Stimulated activated naive CD4-positive, alpha-beta T cell (primary cell): ENCODE measurements around the gene GOLGA6L7.
"Not testable (repeated sequence)": the region's sequence is repeated elsewhere in the genome, so short reads cannot be mapped to it uniquely, and the experiment has no call there.

Experiments used
- DNase-seq, 6 experiments: peaks; one replicate each; lab custom pipeline; 2025; lab: John Stamatoyannopoulos, UW

The GOLGA6L7 gene

DNA sequence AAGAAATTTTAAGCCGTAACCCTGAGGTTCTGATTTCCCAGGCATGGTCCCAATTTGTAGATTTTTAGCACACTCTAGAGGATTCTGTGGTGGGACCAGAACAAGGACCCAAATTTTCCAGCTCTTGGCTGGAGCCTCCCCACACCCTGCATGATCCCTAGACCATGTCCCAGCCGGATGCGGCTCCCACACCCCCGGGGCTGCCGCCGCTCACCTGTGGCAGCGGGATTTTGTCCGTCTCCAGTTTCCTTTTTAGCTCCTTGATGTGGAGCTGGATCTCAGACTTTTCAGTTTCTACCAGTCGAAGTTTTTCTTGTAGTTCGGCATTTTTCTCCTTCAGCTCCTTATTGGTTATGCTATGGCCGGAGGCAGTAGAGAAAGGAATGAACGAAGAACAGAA, 4.9 kb downstream of the GOLGA6L7 start:
- DNase-seq, result not testable (repeated sequence)

DNA sequence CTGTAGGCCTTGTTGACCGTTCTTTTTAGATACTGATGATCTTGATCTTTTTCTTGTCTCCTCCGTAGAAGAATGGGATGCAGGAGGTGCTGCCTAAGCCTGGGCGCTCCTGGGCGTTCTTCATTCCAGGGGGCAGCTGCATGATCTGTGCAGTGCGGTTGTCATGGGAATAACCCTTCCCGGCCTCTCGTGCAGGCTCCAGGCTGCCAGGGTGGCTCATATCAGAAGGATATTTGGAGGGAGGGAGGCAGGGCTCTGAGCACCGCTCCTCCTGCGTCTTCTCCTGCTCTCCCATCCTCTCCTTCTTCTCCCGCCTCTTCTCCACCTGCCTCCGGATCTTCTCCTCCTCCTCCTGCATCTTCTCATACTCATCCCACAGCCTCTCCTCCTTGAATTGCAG, 6.2 kb downstream of the GOLGA6L7 start:
- DNase-seq, result not testable (repeated sequence)

DNA sequence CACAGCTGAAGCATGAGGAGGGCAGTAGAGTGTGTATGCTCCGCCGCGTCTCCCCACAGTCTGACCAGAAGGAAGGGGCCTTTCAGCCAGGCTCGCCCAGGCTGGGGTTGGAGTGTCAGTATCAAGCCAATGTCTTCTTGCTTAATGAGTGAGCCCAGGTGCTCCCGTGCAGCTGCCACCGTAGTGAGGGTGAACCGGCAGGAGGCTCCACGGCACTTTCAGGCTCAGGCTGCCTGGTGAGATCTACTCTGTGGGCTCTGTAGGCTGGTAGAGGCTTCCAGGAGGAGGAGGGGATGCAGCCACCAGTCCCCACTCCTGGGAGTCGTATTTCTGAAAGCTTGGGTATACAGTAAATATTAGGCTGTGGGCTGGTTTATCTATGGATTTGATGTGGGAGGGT, 8.2 kb downstream of the GOLGA6L7 start:
- not testable (repeated sequence) for DNase-seq

GRCh38 chr15:28834957-28835585, 13.4 kb downstream of the GOLGA6L7 start:
- DNase-seq, result not testable (repeated sequence)

DNA sequence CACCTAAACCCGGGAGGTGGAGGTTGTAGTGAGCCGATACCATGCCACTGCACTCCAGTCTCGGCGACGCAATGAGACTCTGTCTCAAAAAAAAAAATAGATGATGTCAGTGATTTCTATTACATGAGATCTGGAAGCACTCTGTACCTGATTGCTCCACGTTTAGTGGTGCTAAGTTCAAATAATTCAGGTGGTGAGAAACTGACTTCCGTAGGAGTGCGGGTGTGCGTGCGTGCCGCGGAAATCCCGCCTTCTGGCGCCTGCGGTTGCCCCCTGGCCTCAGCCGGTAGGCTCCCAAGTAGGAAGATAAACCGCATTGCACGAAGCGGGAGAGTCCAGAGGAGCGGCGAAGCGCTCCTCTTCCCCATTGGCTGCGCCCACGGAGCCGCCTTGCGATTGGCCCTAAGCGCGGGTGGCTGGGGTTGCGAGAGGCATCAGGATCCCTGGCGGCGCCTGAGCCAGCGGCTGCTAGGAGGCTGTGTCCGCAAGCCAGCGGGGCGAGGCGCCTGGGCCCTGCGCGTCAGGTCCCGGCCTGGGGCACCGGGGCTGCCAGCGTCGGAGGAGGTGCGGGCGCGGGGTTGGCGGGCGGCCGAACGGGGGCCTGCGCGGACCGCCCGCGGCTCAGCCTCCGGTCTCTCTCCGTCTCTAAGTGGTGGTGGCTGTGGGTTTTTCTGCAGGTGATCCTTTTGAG, 16.4 kb downstream of the GOLGA6L7 start:
- DNase-seq, result peak; percentile 67 to 82 (median 74)

DNA sequence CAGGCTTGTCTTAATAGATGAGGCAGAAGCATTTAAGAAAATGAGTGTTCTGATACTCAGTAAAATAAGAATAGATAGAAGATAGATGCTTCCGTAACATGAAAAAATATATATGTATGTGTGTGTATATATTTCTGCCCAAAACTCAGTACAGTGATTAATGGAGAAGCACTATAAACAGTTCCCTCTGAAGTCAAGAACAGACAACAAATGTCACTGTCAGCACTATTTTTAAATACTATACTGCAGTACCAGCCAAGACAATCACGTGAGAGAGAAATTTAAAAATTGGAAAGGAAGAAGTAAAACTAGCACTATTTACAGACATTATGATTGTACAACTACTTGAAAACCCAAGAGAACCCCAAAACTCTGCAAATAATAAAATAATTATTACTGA, 27.0 kb downstream of the GOLGA6L7 start:
- not testable (repeated sequence) for DNase-seq

GRCh38 chr15:28819930-28820295, 28.5 kb downstream of the GOLGA6L7 start:
- not testable (repeated sequence) for DNase-seq

- peak in 3 of 6 experiments; percentile 16 to 24 (median 20) for DNase-seq
Measured at GRCh38 chr15:28819019-28819929, 29.2 kb downstream of the GOLGA6L7 start.

DNA sequence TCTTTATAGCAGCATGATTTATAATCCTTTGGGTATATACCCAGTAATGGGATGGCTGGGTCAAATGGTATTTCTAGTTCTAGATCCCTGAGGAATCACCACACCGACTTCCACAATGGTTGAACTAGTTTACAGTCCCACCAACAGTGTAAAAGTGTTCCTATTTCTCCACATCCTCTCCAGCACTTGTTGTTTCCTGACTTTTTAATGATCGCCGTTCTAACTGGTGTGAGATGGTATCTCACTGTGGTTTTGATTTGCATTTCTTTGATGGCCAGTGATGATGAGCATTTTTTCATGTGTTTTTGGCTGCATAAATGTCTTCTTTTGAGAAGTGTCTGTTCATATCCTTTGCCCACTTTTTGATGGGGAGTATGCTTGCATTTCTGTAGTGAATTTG, 30.3 kb downstream of the GOLGA6L7 start:
- not testable (repeated sequence) for DNase-seq

DNA sequence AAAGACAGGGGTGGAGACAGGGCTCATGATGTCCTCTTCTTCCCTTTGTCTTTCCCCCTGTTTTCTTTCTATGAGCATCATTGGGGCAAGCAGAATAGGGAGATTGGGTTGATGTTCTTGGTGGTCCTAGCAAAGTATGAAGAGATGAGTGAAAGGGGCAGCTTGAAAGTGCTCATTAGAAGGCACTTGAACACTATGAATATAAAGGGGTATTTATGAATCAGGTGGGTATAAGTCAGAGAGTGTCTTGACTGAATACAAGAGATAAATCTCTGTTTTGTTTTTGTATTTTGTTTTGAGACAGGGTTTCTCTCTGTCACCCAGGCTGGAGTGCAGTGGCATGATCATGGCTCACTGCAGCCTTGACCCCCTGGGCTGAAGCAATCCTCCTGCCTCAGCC, 34.4 kb downstream of the GOLGA6L7 start:
- DNase-seq, result not testable (repeated sequence)

- not testable (repeated sequence) for DNase-seq
Measured at GRCh38 chr15:28813392-28813791, 35.1 kb downstream of the GOLGA6L7 start.

DNA sequence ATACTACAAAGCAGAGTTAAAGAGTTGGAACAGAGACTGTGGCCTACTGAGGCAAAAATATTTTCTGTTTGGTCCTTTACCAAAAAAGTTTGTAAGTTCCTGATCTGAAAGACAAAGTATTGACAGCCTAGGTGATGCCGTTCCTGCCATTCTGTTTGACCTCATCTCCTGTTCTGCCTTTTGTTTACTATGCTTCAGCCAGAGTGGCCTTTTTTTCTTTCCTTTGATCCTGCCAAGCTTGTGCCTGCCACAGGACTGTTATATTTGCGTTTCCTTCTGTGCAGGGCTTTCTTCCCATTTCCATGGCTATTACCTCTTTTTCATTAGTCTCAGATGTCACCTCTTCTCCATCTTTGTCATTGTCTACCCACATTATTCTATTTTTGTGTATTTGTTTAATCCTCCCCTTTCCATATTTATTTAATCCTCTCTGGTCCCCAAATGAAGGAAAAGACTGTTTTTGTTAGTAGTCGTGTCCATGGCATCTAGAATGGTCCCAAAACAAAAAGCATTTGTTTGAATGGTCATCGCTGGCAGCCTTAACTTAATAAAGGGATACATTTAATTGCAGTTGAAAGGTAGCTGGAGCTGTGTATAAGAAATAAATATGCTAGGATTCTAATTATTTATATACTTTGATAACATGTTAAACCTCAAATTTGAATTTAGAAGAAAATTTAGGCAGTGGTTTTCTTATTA, 36.4 kb downstream of the GOLGA6L7 start:
- DNase-seq, result not testable (repeated sequence)

GRCh38 chr15:28810444-28810843, 38.0 kb downstream of the GOLGA6L7 start:
- not testable (repeated sequence) for DNase-seq

- DNase-seq, result not testable (repeated sequence)
Measured at GRCh38 chr15:28808136-28808535, 40.3 kb downstream of the GOLGA6L7 start.

DNA sequence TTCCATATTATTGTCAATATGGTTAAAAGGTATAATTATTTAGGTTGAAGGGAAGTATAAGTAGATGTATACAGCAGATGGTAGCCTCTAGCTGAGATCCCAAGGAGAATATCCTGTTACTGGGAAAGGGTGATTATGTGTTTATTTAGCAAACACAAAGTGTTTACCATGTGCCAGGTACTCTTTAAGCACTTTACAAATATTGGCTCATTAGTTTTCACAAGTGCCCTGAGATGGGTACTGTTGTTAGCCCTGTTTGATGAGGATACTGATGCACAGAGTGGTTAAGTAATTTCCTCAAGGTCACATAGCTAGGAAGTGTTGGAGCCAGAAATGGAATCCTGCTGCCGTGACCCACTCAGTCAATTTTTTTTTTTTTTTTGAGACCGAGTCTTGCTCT, 48.1 kb downstream of the GOLGA6L7 start:
- not testable (repeated sequence) for DNase-seq

DNA sequence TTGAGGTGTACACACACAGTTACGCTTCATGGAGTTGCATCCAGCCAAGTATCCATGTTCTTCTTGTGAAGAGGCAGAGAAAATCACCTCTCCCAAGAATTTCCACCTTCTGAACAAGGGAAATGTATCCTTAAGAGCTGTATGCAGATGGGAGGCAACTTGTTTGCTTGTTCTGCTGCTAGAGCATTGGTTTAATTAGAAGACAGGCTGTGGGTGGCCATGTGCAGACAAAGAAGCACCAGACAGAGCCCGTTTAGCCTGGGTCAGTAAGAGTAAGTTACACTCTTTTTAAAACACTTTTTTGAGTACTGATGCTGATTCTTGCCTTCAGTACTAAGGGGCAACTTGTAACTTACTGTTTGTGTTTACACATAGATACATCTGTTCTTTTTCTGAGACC, 50.2 kb downstream of the GOLGA6L7 start:
- DNase-seq, result not testable (repeated sequence)

- DNase-seq, result peak in 1 of 6 experiments; percentile 4
Measured at GRCh38 chr15:28794231-28794630, 54.2 kb downstream of the GOLGA6L7 start.
